Epithelial cell of prostate (primary cell): ENCODE data around the gene UNC13D.
A peak's percentile ranks its signal among the peaks of the same experiment; 100 is the strongest.

Experiments used
- DNase-seq: peaks from one replicate; pipeline ENCODE4 v3.0.0-alpha.2; 2011; ENCODE audit warnings: low read depth, low spot score
- H3K27ac ChIP-seq: fragments of 450-650 bp; 2 replicates; pipeline ENCODE4 v1.5.1; 2017; ENCODE audit warnings: mild to moderate bottlenecking

UNC13D gene

GRCh38 chr17:75809631-75810111, 34.5 kb downstream of the UNC13D start:
- DNase-seq: no peak
- H3K27ac ChIP-seq: peak overlapping the region; percentile 62

GRCh38 chr17:75808905-75809621, 35.1 kb downstream of the UNC13D start:
- peak overlapping the region; percentile 62 for H3K27ac ChIP-seq
- DNase-seq: peak; percentile 31

GRCh38 chr17:75808549-75808904, 35.7 kb downstream of the UNC13D start:
- peak overlapping the region; percentile 62 for H3K27ac ChIP-seq
- DNase-seq: no peak

- H3K27ac ChIP-seq: no peak overlapping the region
- DNase-seq: no peak
Observed at GRCh38 chr17:75807861-75808260, 36.3 kb downstream of the UNC13D start.

GRCh38 chr17:75806822-75807500, 37.2 kb downstream of the UNC13D start:
- no peak for DNase-seq
- H3K27ac ChIP-seq: no peak overlapping the region

- H3K27ac ChIP-seq: no peak overlapping the region
- no peak for DNase-seq
Observed at GRCh38 chr17:75803883-75804282, 40.3 kb downstream of the UNC13D start.

- no peak overlapping the region for H3K27ac ChIP-seq
- DNase-seq: no peak
Observed at GRCh38 chr17:75799402-75799801, 44.8 kb downstream of the UNC13D start.

GRCh38 chr17:75795820-75796607, 48.2 kb downstream of the UNC13D start:
- no peak for DNase-seq
- H3K27ac ChIP-seq: no peak overlapping the region

- DNase-seq: no peak
- H3K27ac ChIP-seq: peak overlapping the region; percentile 8
Observed at GRCh38 chr17:75793460-75793859, 50.7 kb downstream of the UNC13D start.

GRCh38 chr17:75791254-75791653, 53.0 kb downstream of the UNC13D start:
- no peak overlapping the region for H3K27ac ChIP-seq

GRCh38 chr17:75785016-75785890, 59.0 kb downstream of the UNC13D start:
- DNase-seq: peak; percentile 58
- H3K27ac ChIP-seq: peak overlapping the region; percentile 98

More at GRCh38 chr17:75791254-75791653, 53.0 kb downstream of the UNC13D start:
- no peak for DNase-seq

- peak; percentile 98 for DNase-seq
Observed at GRCh38 chr17:75784473-75785015, 59.7 kb downstream of the UNC13D start, which contains the start of gene UNK. UNK (plus strand) TSS chr17:75784806; CDS start chr17:75784881, 75 bp downstream.

GRCh38 chr17:75783803-75784472, 60.3 kb downstream of the UNC13D start:
- DNase-seq: no peak

More at GRCh38 chr17:75784473-75785015, 59.7 kb downstream of the UNC13D start, which contains the start of gene UNK:
- H3K27ac ChIP-seq: peak within 1 kb of the TSS; percentile 98

GRCh38 chr17:75783069-75783783, 61.0 kb downstream of the UNC13D start:
- DNase-seq: peak; percentile 61
- peak overlapping the region; percentile 98 for H3K27ac ChIP-seq

More at GRCh38 chr17:75783803-75784472, 60.3 kb downstream of the UNC13D start:
- peak overlapping the region; percentile 98 for H3K27ac ChIP-seq

GRCh38 chr17:75779987-75780889, 64.0 kb downstream of the UNC13D start:
- DNase-seq: no peak
- H3K27ac ChIP-seq: peak overlapping the region; percentile 97

GRCh38 chr17:75779250-75779986, 64.8 kb downstream of the UNC13D start:
- DNase-seq: peak; percentile 98

More at GRCh38 chr17:75779250-75779986, 64.8 kb downstream of the UNC13D start:
- peak overlapping the region; percentile 97 for H3K27ac ChIP-seq
